Neural cell (in vitro differentiated cells): ENCODE results near the gene TOMM7. TPM values are rescaled to one million over a fixed set of nuclear protein-coding genes. Genes with fewer than 3 reads are reported as not detected.

Experiments
- H2AFZ ChIP-seq: fragments of 200-600, 300-800 bp; sonication (generic), shearing (Covaris generic); 2 replicates; pipeline ENCODE4 v1.6.0; 2014; ENCODE audit warnings: low read depth, mild to moderate bottlenecking, antibody characterized with exemption, low read length, moderate library complexity
- H3F3A ChIP-seq: fragments of 200-600 bp; shearing (Covaris generic); 2 replicates; pipeline ENCODE4 v1.6.1; 2016; ENCODE audit warnings: mild to moderate bottlenecking, moderate library complexity, mixed read lengths, antibody characterized with exemption, low read length; ENCODE audit not compliant: insufficient read depth, poor library complexity, severe bottlenecking
- H3K27ac ChIP-seq: fragments of 200-600, 300-800 bp; sonication (generic), shearing (Covaris generic); 2 replicates; pipeline ENCODE4 v1.5.1; 2014; ENCODE audit warnings: mild to moderate bottlenecking, low read length, moderate library complexity
- H3K27me3 ChIP-seq: fragments of 300-800, 200-600 bp; sonication (generic), shearing (Covaris generic); 2 replicates; pipeline ENCODE4 v1.6.0; 2014; ENCODE audit warnings: mild to moderate bottlenecking, low read depth, low read length, moderate library complexity; ENCODE audit not compliant: insufficient read depth
- H3K36me3 ChIP-seq: fragments of 300-800, 200-600 bp; sonication (generic), shearing (Covaris generic); 2 replicates; pipeline ENCODE4 v1.5.1; 2014; ENCODE audit warnings: mild to moderate bottlenecking, antibody characterized with exemption, low read length, moderate library complexity; ENCODE audit not compliant: insufficient read depth
- H3K4me2 ChIP-seq: fragments of 300-800, 200-600 bp; sonication (generic), shearing (Covaris generic); 2 replicates; pipeline ENCODE4 v1.6.0; 2014; ENCODE audit warnings: mild to moderate bottlenecking, low read length
- H3K4me3 ChIP-seq: fragments of 300-800, 200-600 bp; sonication (generic), shearing (Covaris generic); 2 replicates; pipeline ENCODE4 v1.5.1; 2014; ENCODE audit warnings: mild to moderate bottlenecking, low read length, moderate library complexity
- H3K79me2 ChIP-seq: fragments of 200-600 bp; shearing (Covaris generic); replicated peaks from 2 replicates; pipeline ENCODE4 v1.6.0; 2014; ENCODE audit warnings: mild to moderate bottlenecking, low read length, moderate library complexity; ENCODE audit not compliant: insufficient read depth
- H3K9ac ChIP-seq: fragments of 300-800, 200-600 bp; sonication (generic), shearing (Covaris generic); 2 replicates; pipeline ENCODE4 v1.6.1; 2016; ENCODE audit warnings: mild to moderate bottlenecking, low read length, mixed read lengths
- H3K9me2 ChIP-seq: fragments of 200-600 bp; shearing (Covaris generic); 2 replicates; pipeline ENCODE4 v1.6.1; 2016; ENCODE audit warnings: mild to moderate bottlenecking, low read length, mixed read lengths; ENCODE audit not compliant: insufficient read depth
- H3K9me3 ChIP-seq: fragments of 200-600, 300-800 bp; sonication (generic), shearing (Covaris generic); 2 replicates; pipeline ENCODE4 v1.6.1; 2016; ENCODE audit warnings: mild to moderate bottlenecking, mixed run types, low read length, moderate library complexity, mixed read lengths
- H4K20me1 ChIP-seq: fragments of 200-600 bp; shearing (Covaris generic); 2 replicates; pipeline ENCODE4 v1.6.1; 2016; ENCODE audit warnings: mild to moderate bottlenecking, mixed run types; ENCODE audit not compliant: insufficient read depth
- EP300 ChIP-seq: fragments of 450-650 bp; conservative IDR thresholded peaks from 2 replicates; pipeline ENCODE4 v1.6.1; 2014; ENCODE audit warnings: antibody characterized with exemption, mild to moderate bottlenecking, moderate library complexity; ENCODE audit not compliant: poor library complexity, severe bottlenecking
- EZH2 ChIP-seq: fragments of 200-600, 300-800 bp; shearing (Covaris generic), sonication (generic); IDR thresholded peaks from 2 replicates; pipeline ENCODE4 v1.6.1; 2014; ENCODE audit warnings: antibody characterized with exemption, low read length, borderline replicate concordance, mild to moderate bottlenecking; ENCODE audit not compliant: insufficient read depth, poor library complexity, severe bottlenecking
- MXI1 ChIP-seq: fragments of 450-650 bp; conservative IDR thresholded peaks from 2 replicates; pipeline ENCODE4 v1.6.1; 2014; ENCODE audit warnings: antibody characterized with exemption, mild to moderate bottlenecking; ENCODE audit not compliant: poor library complexity, severe bottlenecking
- POLR2AphosphoS5 ChIP-seq: IDR thresholded peaks from 2 replicates; pipeline ENCODE4 v1.6.1; 2012
- RAD21 ChIP-seq: fragments of 450-650 bp; conservative IDR thresholded peaks from 2 replicates; pipeline ENCODE4 v1.6.1; 2014; ENCODE audit warnings: antibody characterized with exemption, mild to moderate bottlenecking, moderate library complexity
- SMC3 ChIP-seq: fragments of 450-650 bp; conservative IDR thresholded peaks from 2 replicates; pipeline ENCODE4 v1.6.1; 2014; ENCODE audit warnings: antibody characterized with exemption, mild to moderate bottlenecking, moderate library complexity; ENCODE audit not compliant: poor library complexity
- TAF1 ChIP-seq: IDR thresholded peaks from 2 replicates; pipeline ENCODE4 v1.6.1; 2012; ENCODE audit warnings: low read depth
- polyA plus RNA-seq: library from polyadenylated mRNA; depleted of rRNA; stranded (reverse); fragments of >200 nt; gene quantifications from 2 replicates; pipeline ENCODE4 v1.2.3, GENCODE V29; 2014
- TF ChIP-seq, protein P1 (sequence below): IDR thresholded peaks from 2 replicates; pipeline ENCODE4 v1.6.1; 2012; ENCODE audit warnings: borderline replicate concordance
- TF ChIP-seq, protein P2 (sequence below): fragments of 450-650 bp; IDR thresholded peaks from 2 replicates; pipeline ENCODE4 v1.5.1; 2014; ENCODE audit warnings: antibody characterized with exemption, mild to moderate bottlenecking, moderate library complexity; ENCODE audit not compliant: poor library complexity, severe bottlenecking

The TOMM7 gene
- polyA plus RNA-seq, 1 donor from 2014 or later = 241 TPM

DNA sequence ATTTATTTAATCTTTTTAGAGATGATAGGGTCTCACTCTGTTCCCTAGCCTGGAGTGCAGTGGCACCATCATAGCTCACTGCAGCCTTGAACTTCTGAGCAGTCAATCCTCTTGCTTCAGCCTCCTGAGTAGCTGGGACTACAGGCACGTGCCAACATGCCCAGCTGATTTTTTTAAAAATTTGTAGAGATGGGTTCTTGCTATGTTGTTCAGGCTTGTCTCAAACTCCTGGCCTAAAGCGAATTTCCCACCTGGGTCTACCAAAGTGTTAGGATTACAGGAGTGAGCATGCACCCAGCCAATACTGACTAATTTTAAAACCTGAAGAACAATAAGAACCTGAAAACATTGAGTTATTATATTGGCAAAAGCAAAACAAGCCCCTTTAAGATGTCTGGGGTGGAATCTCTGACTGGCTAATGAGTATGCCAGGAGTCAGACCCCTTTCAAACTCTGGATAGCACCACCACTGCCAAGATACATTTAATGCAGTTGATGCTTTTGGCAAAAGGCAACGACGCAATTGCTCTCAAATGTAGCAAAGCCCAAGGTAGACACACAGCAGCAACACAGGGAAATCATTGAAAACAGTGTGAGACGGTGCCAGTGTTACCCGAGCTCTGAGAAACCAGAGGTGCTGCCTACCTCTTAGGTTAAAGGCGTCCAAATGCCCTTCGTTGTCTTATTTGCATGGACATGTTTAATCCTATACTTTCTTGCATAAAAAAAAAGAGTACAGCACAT, 40.7 kb upstream of the TOMM7 start:
- TF ChIP-seq RAD21 = no peak
- TF ChIP-seq EP300 = no peak
- TF ChIP-seq POLR2AphosphoS5 = no peak
- no peak for TF ChIP-seq EZH2
- no peak for TF ChIP-seq MXI1
- TF ChIP-seq, protein P1, sequence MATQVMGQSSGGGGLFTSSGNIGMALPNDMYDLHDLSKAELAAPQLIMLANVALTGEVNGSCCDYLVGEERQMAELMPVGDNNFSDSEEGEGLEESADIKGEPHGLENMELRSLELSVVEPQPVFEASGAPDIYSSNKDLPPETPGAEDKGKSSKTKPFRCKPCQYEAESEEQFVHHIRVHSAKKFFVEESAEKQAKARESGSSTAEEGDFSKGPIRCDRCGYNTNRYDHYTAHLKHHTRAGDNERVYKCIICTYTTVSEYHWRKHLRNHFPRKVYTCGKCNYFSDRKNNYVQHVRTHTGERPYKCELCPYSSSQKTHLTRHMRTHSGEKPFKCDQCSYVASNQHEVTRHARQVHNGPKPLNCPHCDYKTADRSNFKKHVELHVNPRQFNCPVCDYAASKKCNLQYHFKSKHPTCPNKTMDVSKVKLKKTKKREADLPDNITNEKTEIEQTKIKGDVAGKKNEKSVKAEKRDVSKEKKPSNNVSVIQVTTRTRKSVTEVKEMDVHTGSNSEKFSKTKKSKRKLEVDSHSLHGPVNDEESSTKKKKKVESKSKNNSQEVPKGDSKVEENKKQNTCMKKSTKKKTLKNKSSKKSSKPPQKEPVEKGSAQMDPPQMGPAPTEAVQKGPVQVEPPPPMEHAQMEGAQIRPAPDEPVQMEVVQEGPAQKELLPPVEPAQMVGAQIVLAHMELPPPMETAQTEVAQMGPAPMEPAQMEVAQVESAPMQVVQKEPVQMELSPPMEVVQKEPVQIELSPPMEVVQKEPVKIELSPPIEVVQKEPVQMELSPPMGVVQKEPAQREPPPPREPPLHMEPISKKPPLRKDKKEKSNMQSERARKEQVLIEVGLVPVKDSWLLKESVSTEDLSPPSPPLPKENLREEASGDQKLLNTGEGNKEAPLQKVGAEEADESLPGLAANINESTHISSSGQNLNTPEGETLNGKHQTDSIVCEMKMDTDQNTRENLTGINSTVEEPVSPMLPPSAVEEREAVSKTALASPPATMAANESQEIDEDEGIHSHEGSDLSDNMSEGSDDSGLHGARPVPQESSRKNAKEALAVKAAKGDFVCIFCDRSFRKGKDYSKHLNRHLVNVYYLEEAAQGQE = no peak
- TF ChIP-seq SMC3 = no peak
- no peak for TF ChIP-seq TAF1
- TF ChIP-seq, protein P2, sequence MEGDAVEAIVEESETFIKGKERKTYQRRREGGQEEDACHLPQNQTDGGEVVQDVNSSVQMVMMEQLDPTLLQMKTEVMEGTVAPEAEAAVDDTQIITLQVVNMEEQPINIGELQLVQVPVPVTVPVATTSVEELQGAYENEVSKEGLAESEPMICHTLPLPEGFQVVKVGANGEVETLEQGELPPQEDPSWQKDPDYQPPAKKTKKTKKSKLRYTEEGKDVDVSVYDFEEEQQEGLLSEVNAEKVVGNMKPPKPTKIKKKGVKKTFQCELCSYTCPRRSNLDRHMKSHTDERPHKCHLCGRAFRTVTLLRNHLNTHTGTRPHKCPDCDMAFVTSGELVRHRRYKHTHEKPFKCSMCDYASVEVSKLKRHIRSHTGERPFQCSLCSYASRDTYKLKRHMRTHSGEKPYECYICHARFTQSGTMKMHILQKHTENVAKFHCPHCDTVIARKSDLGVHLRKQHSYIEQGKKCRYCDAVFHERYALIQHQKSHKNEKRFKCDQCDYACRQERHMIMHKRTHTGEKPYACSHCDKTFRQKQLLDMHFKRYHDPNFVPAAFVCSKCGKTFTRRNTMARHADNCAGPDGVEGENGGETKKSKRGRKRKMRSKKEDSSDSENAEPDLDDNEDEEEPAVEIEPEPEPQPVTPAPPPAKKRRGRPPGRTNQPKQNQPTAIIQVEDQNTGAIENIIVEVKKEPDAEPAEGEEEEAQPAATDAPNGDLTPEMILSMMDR = no peak
- H3K79me2 ChIP-seq = no peaks in the 10 kb centered on the region
- no peak overlapping the region for H3K27ac ChIP-seq

DNA sequence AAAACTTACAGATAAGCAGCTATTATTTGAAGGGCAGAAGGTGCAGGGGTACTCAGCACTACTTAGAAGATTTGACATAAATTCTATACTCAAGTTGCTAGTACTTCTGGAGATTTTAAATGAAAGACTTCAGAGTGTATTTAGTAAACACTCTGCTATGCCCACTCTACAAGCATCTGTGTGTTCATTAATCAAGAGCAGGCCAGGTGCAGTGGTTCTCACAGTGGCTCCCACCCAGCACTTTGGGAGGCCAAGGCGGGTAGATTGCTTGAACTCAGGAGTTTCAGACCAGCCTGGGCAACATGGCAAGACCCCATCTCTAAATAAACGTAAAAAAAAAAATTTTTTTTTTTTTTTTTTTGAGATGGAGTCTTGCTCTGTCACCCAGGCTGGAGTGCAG, 38.9 kb upstream of the TOMM7 start:
- Histone ChIP-seq H3K36me3 (no peaks in the 10 kb centered on the region), H3K27me3 (no peaks in the 10 kb centered on the region), H3K4me3 (no peak overlapping the region), H3K79me2 (no peaks in the 10 kb centered on the region), H3K9me3 (no peaks in the 10 kb centered on the region), H3F3A (no peaks in the 10 kb centered on the region), H2AFZ (no peak overlapping the region), H4K20me1 (no peaks in the 10 kb centered on the region), H3K27ac (no peak overlapping the region), H3K9me2 (no peaks in the 10 kb centered on the region), H3K9ac (no peak overlapping the region), H3K4me2 (no peak overlapping the region)
- TF ChIP-seq RAD21 (no peak), POLR2AphosphoS5 (no peak), SMC3 (no peak), MXI1 (no peak)
- TF ChIP-seq, protein P2 = no peak
- TF ChIP-seq, protein P1 = no peak

More for the DNA sequence above, 40.7 kb upstream of the TOMM7 start:
- Histone ChIP-seq H4K20me1 (no peaks in the 10 kb centered on the region), H3K9me3 (no peaks in the 10 kb centered on the region), H3K4me3 (no peak overlapping the region), H3K27me3 (no peaks in the 10 kb centered on the region), H3K4me2 (no peak overlapping the region), H3K9me2 (no peaks in the 10 kb centered on the region), H3K36me3 (no peaks in the 10 kb centered on the region), H3K9ac (no peak overlapping the region), H3F3A (no peaks in the 10 kb centered on the region), H2AFZ (no peak overlapping the region)
